ENCODE results near the gene KCNA1. TPM values are rescaled to one million over a fixed set of nuclear protein-coding genes. Genes with fewer than 3 reads are reported as not detected.

KCNA1 gene
- total RNA-seq, 2 experiments from 2014 or later = not detected

DNA sequence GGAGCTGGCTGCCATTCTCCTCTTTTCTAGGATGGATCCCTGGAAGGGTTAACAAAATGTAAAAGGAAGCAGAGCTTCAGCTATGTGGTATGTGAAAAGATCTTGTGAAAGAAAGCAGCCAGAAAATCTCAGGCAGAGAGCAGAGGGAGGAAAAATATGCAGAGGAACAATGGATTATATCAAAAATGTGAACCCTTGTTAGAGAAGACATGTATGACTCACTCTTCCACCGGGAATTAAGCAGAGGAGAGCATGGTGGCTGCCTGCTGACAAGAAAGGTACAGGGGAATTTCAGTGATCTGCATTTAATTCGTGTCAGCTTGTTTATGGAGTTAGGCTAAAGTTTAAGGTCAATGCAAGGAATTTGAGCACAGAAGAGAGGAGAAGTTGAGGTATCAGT, 46.3 kb downstream of the KCNA1 start:
- H3K4me1 Mint-ChIP-seq = no peaks in the 10 kb centered on the region
- POLR2A ChIA-PET = no interaction called here
- H3K4me3 Mint-ChIP-seq = no peak overlapping the region
- DNase-seq = no peak
- no peaks in the 10 kb centered on the region for H3K9me3 Mint-ChIP-seq
- H3K27ac Mint-ChIP-seq = no peak overlapping the region
- H3K36me3 Mint-ChIP-seq (ENCODE audit: low read depth) = no peaks in the 10 kb centered on the region
- H3K27me3 Mint-ChIP-seq = peaks cover 46% of the 10 kb centered on the region
- CTCF ChIA-PET = no interaction called here

DNA sequence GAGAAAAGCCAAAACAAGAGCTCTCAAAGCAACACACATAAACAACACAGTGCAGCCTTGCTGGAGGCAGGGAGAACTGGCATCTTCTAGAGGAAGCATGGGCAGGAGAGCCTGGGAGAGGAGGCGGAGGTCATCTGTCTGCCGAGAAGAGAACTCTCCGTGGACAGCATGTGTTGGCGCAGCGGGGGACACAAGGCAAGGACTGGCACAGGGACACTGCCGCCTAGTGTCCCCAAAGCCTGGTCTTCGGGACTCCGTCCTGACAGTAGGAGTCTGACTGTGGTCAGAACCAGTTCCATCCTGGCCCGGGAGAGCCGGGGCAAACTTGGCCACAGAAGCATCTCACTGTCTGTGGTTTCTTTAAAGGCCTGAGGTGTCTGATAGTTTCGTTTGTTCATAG, 47.3 kb downstream of the KCNA1 start:
- H3K27me3 Mint-ChIP-seq = peaks cover 52% of the 10 kb centered on the region
- no peaks in the 10 kb centered on the region for H3K4me1 Mint-ChIP-seq
- POLR2A ChIA-PET = no interaction called here
- CTCF ChIA-PET = no interaction called here
- DNase-seq = no peak
- no peaks in the 10 kb centered on the region for H3K9me3 Mint-ChIP-seq
- H3K27ac Mint-ChIP-seq = no peak overlapping the region
- no peak overlapping the region for H3K4me3 Mint-ChIP-seq
- H3K36me3 Mint-ChIP-seq (ENCODE audit: low read depth) = no peaks in the 10 kb centered on the region

DNA sequence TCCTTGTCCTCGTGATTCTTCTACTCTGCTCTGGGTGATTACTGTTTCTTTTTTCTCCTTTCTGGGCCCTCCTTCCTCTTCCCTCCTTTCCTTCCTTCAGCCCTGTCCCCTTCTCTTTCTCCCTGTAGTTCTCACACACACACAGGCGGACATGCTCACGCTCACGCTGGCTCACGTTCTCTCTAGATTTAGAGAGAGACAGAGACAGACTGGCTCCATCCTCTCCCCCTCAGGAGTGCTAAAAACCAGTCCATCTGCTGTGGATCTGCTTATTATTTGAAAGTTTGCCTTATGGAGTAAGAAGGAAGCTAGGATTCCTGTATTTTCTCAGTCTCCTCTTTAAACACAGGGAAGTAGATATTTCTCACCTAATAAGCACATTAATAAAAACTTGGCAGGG, 48.1 kb downstream of the KCNA1 start:
- peaks cover 52% of the 10 kb centered on the region for H3K27me3 Mint-ChIP-seq
- no peak overlapping the region for H3K4me3 Mint-ChIP-seq
- ChIA-PET CTCF (no interaction called here), POLR2A (no interaction called here)
- H3K4me1 Mint-ChIP-seq = no peaks in the 10 kb centered on the region
- no peaks in the 10 kb centered on the region for H3K36me3 Mint-ChIP-seq (ENCODE audit: low read depth)
- H3K27ac Mint-ChIP-seq = no peak overlapping the region
- no peak for DNase-seq
- no peaks in the 10 kb centered on the region for H3K9me3 Mint-ChIP-seq

DNA sequence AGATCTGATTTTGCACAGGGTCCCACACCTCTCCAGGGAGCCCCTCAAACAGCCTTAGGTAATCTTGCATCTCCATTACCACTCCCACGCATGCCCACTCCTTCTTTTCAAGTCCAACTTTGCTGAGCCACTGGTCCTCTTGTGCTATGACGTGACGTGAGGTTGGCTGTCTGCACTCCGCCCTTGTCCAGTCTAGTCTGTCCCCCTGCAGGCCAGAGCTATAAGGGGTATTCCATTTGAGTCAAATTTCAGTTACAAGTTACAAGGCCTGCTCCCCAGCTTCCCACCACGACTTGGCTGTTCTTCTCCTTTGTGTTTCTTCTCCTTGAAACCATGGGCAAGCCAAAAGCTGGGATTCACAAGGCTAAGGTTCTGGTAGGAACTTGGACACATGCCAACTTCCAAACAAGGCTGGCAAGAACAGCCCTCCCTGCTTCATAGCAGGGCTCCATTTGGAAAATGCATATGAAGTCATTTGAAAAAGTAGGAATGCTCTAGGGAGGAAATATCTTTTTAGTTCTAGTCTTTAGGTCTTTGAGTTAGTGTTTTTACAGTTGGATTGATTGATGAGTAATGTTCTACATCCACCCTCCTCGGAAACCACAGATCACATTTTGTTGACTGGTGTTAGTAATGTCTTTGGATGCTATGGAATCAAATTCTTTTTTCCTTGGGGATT, 49.1 kb downstream of the KCNA1 start:
- peaks cover 44% of the 10 kb centered on the region for H3K27me3 Mint-ChIP-seq
- no peak overlapping the region for H3K27ac Mint-ChIP-seq
- ChIA-PET POLR2A (no interaction called here), CTCF (no interaction called here)
- no peaks in the 10 kb centered on the region for H3K4me1 Mint-ChIP-seq
- DNase-seq = no peak
- H3K9me3 Mint-ChIP-seq = no peaks in the 10 kb centered on the region
- H3K36me3 Mint-ChIP-seq (ENCODE audit: low read depth) = no peaks in the 10 kb centered on the region
- no peak overlapping the region for H3K4me3 Mint-ChIP-seq

DNA sequence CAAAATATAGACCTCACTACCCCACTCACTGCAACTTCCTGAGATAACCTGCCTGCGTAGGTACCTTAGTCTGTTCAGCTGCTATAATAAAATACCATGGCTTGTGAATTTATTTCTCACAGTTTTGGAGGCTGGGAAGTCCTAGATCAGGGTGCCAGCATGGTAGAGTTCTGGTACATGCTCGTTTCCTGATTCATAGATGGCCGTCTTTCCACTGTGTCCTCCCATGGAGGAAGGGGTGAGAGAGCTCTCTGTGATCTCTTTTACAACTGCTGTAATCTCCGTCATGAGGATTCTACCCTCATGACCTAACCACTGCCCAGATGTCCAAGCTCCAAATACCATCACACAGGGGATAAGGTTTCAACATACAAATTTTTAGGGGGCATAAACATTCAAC, 49.7 kb downstream of the KCNA1 start:
- POLR2A ChIA-PET = no interaction called here
- peaks cover 44% of the 10 kb centered on the region for H3K27me3 Mint-ChIP-seq
- H3K4me1 Mint-ChIP-seq = no peaks in the 10 kb centered on the region
- no peaks in the 10 kb centered on the region for H3K36me3 Mint-ChIP-seq (ENCODE audit: low read depth)
- no peaks in the 10 kb centered on the region for H3K9me3 Mint-ChIP-seq
- CTCF ChIA-PET = no interaction called here
- no peak overlapping the region for H3K4me3 Mint-ChIP-seq
- no peak for DNase-seq
- H3K27ac Mint-ChIP-seq = no peak overlapping the region

DNA sequence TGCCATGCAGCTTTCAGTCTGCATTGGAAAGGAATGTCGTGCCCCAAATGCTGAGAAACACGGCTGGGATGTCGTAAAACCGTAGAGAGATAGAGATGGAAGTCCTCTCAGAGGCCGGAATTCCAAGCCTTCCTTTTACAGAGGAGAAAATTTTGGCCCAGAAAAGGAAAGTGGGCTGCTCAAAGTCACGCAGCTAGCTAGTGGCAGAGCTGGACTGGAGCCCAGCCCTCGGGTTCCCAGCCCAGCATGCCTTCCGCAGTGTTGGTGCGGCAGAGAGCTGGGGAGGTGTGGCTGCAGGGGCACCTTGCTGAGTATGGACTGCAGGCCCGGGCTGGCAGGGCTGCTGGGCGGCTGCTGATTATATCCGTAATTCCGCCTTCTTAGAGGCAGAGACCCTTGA, 50.3 kb downstream of the KCNA1 start:
- Mint-ChIP-seq H3K27me3 (peaks cover 42% of the 10 kb centered on the region), H3K36me3 (ENCODE audit: low read depth) (no peaks in the 10 kb centered on the region), H3K4me1 (no peaks in the 10 kb centered on the region), H3K27ac (no peak overlapping the region), H3K4me3 (no peak overlapping the region), H3K9me3 (no peaks in the 10 kb centered on the region)
- POLR2A ChIA-PET = no interaction called here
- no peak for DNase-seq
- CTCF ChIA-PET = no interaction called here

DNA sequence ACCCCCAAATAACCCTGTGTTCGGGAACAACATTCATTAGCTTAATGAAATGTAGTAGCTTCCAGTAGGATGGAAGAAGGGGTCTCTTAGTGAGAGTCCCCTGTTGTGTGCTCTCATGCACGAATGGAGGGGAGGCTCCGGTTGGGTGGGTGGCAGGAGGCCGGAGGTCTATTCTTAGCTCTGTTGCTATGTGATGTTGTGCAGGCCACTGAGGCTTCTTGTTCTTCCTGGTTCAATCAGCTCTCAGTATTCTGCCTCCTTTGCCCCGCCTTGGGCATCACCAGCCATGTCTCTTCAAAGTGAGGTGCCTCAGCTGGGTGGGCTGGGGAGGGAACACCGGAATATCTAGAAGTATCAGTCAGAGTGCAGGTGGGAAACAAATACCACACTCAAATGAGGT, 50.8 kb downstream of the KCNA1 start:
- DNase-seq = no peak
- H3K4me1 Mint-ChIP-seq = no peaks in the 10 kb centered on the region
- no peak overlapping the region for H3K4me3 Mint-ChIP-seq
- CTCF ChIA-PET = no interaction called here
- no peak overlapping the region for H3K27ac Mint-ChIP-seq
- no peaks in the 10 kb centered on the region for H3K9me3 Mint-ChIP-seq
- H3K36me3 Mint-ChIP-seq (ENCODE audit: low read depth) = no peaks in the 10 kb centered on the region
- POLR2A ChIA-PET = no interaction called here
- H3K27me3 Mint-ChIP-seq = peaks cover 38% of the 10 kb centered on the region

DNA sequence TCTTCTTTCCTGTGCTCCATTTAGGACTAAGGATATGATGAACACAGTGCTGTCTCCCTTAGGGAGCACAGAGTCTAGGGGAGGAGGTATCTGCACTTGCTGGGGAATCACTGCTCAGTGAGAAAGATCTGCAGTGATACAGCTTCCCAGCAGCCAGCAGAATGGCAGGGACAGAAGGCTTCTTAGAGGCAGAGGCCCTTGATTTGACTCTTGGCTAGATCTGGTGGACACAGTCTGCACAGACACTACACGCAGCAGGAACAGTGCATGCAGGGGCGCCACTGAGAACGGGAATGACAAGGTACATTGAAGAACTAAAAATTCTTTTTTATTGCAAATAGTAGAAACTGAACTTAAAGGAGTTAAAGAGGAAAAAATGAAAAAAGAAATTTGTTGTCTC, 51.6 kb downstream of the KCNA1 start:
- no peak for DNase-seq
- ChIA-PET CTCF (interaction anchor here (0.6 kb wide), 1 partner anchor 105 kb away, joined by 3 read pairs; no protein-coding TSS in a partner anchor), POLR2A (no interaction called here)
- no peaks in the 10 kb centered on the region for H3K9me3 Mint-ChIP-seq
- H3K4me1 Mint-ChIP-seq = no peaks in the 10 kb centered on the region
- H3K36me3 Mint-ChIP-seq (ENCODE audit: low read depth) = no peaks in the 10 kb centered on the region
- peaks cover 32% of the 10 kb centered on the region for H3K27me3 Mint-ChIP-seq
- no peak overlapping the region for H3K4me3 Mint-ChIP-seq
- peak overlapping the region; percentile 26 for H3K27ac Mint-ChIP-seq

DNA sequence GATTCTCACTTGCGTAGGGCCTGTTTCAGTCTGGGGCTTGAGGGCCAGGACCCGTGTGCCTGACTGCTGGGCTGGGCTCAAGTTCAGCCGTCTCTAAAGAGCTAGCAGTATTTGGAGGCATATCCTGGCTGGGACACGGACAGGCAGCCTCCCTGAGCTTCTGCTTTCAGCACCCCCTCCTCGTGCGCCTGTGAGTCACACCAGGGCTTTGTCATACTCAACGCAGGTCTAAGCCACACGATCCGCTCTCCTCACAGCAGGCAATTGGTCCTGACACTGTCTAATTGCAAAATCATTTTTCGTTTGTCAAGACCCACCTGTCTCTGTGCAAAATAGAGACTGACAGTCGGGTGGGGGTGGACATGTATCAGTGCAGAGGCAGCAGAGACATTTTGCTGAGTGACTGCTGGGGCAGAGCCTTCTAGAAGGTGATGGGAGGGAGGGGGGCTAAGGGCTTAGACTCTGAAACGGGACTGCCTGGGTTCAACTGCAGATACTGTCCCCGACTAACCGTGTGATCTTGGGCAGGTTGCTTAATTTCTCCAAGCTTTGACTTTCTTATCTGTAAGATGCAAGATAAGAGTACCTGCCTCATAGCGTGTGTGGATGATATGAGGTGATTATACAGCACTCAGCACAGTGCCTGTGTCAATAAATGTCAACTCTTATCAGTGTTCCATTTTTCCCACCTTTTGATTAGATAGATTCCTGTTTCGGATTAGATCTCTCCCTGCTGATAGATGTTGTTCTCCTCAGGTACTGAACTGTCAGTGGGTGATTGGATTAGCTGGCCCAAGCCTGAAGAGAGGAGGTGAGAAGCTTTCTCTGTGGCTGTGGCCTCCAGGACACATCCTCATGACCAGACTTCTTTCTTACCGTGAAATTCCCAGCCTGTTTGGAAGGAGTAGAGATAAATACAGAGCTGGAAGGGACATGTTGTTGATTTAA, 53.1 kb downstream of the KCNA1 start:
- ChIA-PET POLR2A (no interaction called here), CTCF (no interaction called here)
- Mint-ChIP-seq H3K27ac (no peak overlapping the region), H3K4me3 (no peak overlapping the region), H3K9me3 (no peaks in the 10 kb centered on the region), H3K27me3 (peaks cover 33% of the 10 kb centered on the region), H3K36me3 (ENCODE audit: low read depth) (no peaks in the 10 kb centered on the region), H3K4me1 (no peaks in the 10 kb centered on the region)
- no peak for DNase-seq

Other genes starting within 250 kb of the KCNA1 start
- 1 to 10 TPM in 1 of 2 experiments, under 1 TPM in 1; 0.85 to 1.0 TPM for gene GALNT8, start 189.5 kb upstream of the KCNA1 start, total RNA-seq
- gene KCNA5, start 134.0 kb downstream of the KCNA1 start, total RNA-seq = not detected